ENCODE results near the gene CES5A.

CES5A gene

GRCh38 chr16:55889518-55889917 lies 14.3 kb upstream of the CES5A start:
- no peaks in the 10 kb centered on the region for H3K4me1 ChIP-seq (ENCODE audit: insufficient read depth, poor library complexity, severe bottlenecking)
- H3K9me3 ChIP-seq (ENCODE audit: severe bottlenecking) = peaks cover 14% of the 10 kb centered on the region
- no peak for ATAC-seq (ENCODE audit: low read depth)
- H3K27me3 ChIP-seq (ENCODE audit: insufficient read depth, poor library complexity, severe bottlenecking) = no peaks in the 10 kb centered on the region
- no peak overlapping the region for H3K27ac ChIP-seq (ENCODE audit: poor library complexity, severe bottlenecking)
- no peak for TF ChIP-seq CTCF (IDR thresholded peaks at IDR 0.05; ENCODE audit: poor library complexity, severe bottlenecking)
- H3K4me3 ChIP-seq (ENCODE audit: severe bottlenecking) = no peak overlapping the region
- DNase-seq (ENCODE audit: low spot score) = no peak
- H3K36me3 ChIP-seq (ENCODE audit: low read depth) = no peaks in the 10 kb centered on the region

- Histone ChIP-seq H3K27me3 (ENCODE audit: insufficient read depth, poor library complexity, severe bottlenecking) (no peaks in the 10 kb centered on the region), H3K27ac (ENCODE audit: poor library complexity, severe bottlenecking) (no peak overlapping the region), H3K9me3 (ENCODE audit: severe bottlenecking) (peaks cover 14% of the 10 kb centered on the region), H3K4me1 (ENCODE audit: insufficient read depth, poor library complexity, severe bottlenecking) (no peaks in the 10 kb centered on the region), H3K36me3 (ENCODE audit: low read depth) (no peaks in the 10 kb centered on the region), H3K4me3 (ENCODE audit: severe bottlenecking) (no peak overlapping the region)
- no peak for TF ChIP-seq CTCF (IDR thresholded peaks at IDR 0.05; ENCODE audit: poor library complexity, severe bottlenecking)
- DNase-seq (ENCODE audit: low spot score) (no peak), ATAC-seq (ENCODE audit: low read depth) (no peak)
These were observed 13.4 kb upstream of the CES5A start for GRCh38 chr16:55888546-55888945.

GRCh38 chr16:55876854-55877253 lies 1.7 kb upstream of the CES5A start:
- DNase-seq (ENCODE audit: low spot score) (no peak), ATAC-seq (ENCODE audit: low read depth) (no peak)
- H3K4me3 ChIP-seq (ENCODE audit: severe bottlenecking) = no peak overlapping the region
- no peaks in the 10 kb centered on the region for H3K27me3 ChIP-seq (ENCODE audit: insufficient read depth, poor library complexity, severe bottlenecking)
- no peaks in the 10 kb centered on the region for H3K9me3 ChIP-seq (ENCODE audit: severe bottlenecking)
- no peaks in the 10 kb centered on the region for H3K36me3 ChIP-seq (ENCODE audit: low read depth)
- no peak for TF ChIP-seq CTCF (IDR thresholded peaks at IDR 0.05; ENCODE audit: poor library complexity, severe bottlenecking)
- H3K27ac ChIP-seq (ENCODE audit: poor library complexity, severe bottlenecking) = no peak overlapping the region
- H3K4me1 ChIP-seq (ENCODE audit: insufficient read depth, poor library complexity, severe bottlenecking) = no peaks in the 10 kb centered on the region

GRCh38 chr16:55873122-55873521 lies 2.1 kb downstream of the CES5A start:
- no peak for TF ChIP-seq CTCF (IDR thresholded peaks at IDR 0.05; ENCODE audit: poor library complexity, severe bottlenecking)
- H3K36me3 ChIP-seq (ENCODE audit: low read depth) = no peaks in the 10 kb centered on the region
- DNase-seq (ENCODE audit: low spot score) (no peak), ATAC-seq (ENCODE audit: low read depth) (no peak)
- H3K9me3 ChIP-seq (ENCODE audit: severe bottlenecking) = no peaks in the 10 kb centered on the region
- no peaks in the 10 kb centered on the region for H3K27me3 ChIP-seq (ENCODE audit: insufficient read depth, poor library complexity, severe bottlenecking)
- no peak overlapping the region for H3K27ac ChIP-seq (ENCODE audit: poor library complexity, severe bottlenecking)
- no peaks in the 10 kb centered on the region for H3K4me1 ChIP-seq (ENCODE audit: insufficient read depth, poor library complexity, severe bottlenecking)
- no peak overlapping the region for H3K4me3 ChIP-seq (ENCODE audit: severe bottlenecking)

GRCh38 chr16:55872130-55872529 lies 3.0 kb downstream of the CES5A start:
- DNase-seq (ENCODE audit: low spot score) (no peak), ATAC-seq (ENCODE audit: low read depth) (no peak)
- no peaks in the 10 kb centered on the region for H3K27me3 ChIP-seq (ENCODE audit: insufficient read depth, poor library complexity, severe bottlenecking)
- H3K9me3 ChIP-seq (ENCODE audit: severe bottlenecking) = no peaks in the 10 kb centered on the region
- no peak for TF ChIP-seq CTCF (IDR thresholded peaks at IDR 0.05; ENCODE audit: poor library complexity, severe bottlenecking)
- no peak overlapping the region for H3K27ac ChIP-seq (ENCODE audit: poor library complexity, severe bottlenecking)
- no peaks in the 10 kb centered on the region for H3K36me3 ChIP-seq (ENCODE audit: low read depth)
- no peaks in the 10 kb centered on the region for H3K4me1 ChIP-seq (ENCODE audit: insufficient read depth, poor library complexity, severe bottlenecking)
- no peak overlapping the region for H3K4me3 ChIP-seq (ENCODE audit: severe bottlenecking)

Measured in RWPE2 (cell line).